HG02870 (cell line): ENCODE results near the gene DNAAF2.
"Not testable (repeated sequence)": the region's sequence is repeated elsewhere in the genome, so short reads cannot be mapped to it uniquely, and the experiment has no call there.

Source experiments
- ATAC-seq: cut with Tn5 transposase; IDR thresholded peaks from one replicate; pipeline ENCODE4 v1.9.1; 2021; ENCODE audit warnings: mild to moderate bottlenecking, moderate library complexity; ENCODE audit not compliant: unreplicated experiment

DNAAF2 gene

GRCh38 chr14:49584981-49585640 lies 49.9 kb downstream of the DNAAF2 start:
- ATAC-seq: not testable (repeated sequence)

DNA sequence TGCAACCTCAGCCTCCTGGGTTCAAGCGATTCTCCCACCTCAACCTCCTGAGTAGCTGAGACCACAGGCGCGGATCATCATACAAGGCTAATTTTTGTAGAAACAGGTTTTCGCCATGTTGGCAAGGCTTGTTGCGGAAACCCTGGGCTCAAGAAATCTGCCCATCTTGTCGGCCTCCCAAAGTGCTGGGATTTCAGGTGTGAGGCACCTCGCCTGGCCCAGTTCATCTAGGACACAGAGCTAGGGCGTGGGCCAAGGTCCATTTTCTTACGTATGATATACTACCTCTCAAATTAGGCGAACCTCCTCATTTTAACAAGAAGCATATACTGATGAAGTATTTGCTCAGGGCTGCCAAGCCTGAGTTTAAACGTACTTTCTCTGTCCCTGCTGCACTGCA lies 51.0 kb downstream of the DNAAF2 start:
- no peak for ATAC-seq

DNA sequence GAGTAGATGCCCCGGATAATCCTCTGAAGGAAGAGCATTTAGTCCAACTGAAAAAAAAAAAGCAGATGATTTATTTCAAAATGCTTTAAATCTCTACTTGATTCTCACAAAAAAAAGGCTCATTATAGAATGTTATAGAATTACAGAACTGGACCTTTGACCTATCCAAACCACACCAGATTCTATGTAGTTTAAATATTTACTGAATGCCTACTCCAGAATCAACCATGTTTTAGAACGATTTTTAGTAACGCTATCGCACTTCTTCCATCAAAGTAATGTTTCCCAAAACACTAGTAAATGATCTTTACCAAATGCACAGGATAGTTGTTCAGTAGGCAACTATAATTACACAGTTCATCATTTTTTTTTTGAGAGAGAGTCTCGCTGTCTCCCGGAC lies 51.4 kb downstream of the DNAAF2 start:
- no peak for ATAC-seq

- no peak for ATAC-seq
Measured at GRCh38 chr14:49582113-49582977, 52.7 kb downstream of the DNAAF2 start.

- ATAC-seq: no peak
Measured at GRCh38 chr14:49581209-49582112, 53.6 kb downstream of the DNAAF2 start.

- ATAC-seq: no peak
Measured at GRCh38 chr14:49579841-49580240, 55.2 kb downstream of the DNAAF2 start.

DNA sequence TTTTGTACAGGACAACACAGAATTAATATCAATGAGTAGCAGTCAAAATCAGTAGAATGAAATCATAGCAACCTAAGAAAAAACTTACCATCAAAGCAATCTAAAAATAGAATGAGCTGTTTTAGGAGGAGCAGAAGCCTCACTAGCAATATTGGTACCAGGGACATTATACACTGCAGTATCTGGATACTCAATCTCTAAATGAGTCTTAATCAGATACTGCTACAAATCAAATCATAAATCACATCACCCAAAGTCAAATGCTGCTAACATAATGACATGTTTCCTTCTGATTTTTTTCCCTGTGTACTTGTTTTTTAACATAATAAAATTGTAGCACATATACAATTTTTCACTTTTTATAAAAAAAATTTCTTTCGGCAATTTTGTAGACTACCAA lies 56.9 kb downstream of the DNAAF2 start:
- ATAC-seq: no peak
